GM15510 (cell line): Measurements from ENCODE around the gene FAM13A.

ENCODE experiments used
- POLR2A ChIP-seq: IDR thresholded peaks from 3 replicates; pipeline ENCODE4 v1.6.1; 2011; ENCODE audit warnings: borderline replicate concordance; ENCODE audit not compliant: insufficient read length; ENCODE audit errors: extremely low read depth

Gene FAM13A

DNA sequence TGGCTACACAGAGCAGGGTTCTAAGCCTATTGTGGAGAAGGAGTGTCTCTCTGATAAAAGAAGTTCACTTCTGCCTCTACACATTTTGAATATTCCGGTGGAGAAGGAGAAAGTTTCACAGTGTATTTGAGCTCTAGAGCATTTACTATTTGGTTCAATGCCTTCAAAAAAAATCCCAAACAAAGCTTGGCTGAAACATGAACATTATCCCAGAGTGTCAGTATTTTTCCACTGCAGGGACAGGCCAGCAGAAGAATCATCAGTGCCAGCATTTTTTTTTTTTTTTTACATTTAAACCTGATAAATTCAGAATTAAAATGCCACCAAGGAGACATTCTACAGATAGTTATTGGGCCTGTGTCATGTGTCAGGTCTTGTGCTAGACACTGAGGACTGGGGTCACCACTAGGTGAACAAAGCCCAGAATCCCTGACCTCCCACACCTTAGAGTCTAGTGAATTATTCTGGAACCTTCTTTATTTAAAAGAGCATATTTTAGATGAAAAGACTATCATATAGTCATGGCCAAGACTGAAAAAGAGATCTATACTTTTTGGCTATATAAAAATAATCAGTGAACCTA lies 311.3 kb downstream of the FAM13A start:
- no peak for TF ChIP-seq POLR2A

DNA sequence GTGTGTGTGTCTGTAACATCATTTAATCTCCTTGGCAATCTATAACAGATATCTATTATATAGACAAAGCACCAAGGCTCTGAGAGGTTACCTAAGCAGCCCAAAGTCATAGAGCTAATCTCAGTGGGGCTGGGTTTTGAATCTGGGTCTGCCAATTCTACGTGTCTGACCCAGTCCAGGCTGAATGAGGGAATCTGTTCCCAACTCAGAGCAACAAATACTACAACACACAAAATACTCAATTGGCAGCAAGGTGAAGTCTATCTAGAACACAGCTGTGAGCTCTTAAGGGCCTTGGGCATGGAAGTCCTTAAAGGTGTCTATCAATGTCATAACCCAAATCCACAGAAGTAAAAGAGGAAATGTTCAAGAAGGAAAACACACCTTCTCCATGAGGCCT lies 311.8 kb downstream of the FAM13A start:
- TF ChIP-seq POLR2A = no peak

DNA sequence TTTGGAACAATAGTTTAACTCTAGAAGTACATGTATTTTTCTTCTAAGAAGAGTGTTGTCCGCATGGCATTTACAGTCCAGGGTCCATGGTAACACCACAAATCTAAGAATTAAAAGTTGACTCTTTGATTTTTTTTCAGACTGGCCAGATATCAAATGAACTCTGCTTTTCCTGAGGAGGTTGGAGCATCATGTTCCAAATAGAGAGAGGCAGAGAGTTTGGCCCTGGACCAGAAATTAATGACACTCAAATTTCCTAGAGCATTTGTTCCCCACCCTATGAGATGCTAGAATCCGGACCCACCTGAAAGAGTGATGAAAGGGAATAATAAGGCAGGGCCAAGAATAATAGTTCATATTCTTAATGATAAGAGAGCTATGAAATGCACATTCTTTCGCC lies 312.4 kb downstream of the FAM13A start:
- TF ChIP-seq POLR2A = no peak

DNA sequence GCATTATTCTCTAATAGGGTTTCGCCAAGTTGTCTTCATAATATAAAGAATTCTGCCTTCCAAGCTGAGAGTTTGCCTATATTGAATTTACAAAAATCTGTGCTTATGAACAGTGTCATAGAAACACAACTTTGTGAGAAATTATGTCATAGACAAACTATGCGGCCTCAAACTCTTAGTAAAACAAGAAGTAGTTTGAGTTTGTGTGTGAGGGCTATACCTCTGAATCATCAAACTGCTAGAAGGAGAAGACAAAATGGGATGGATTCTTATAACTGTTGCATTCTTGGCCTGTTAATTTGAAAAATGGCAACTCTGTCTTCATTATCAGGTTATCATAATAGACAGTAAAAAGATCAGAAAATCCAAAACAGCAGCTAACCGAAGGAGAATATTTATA lies 313.3 kb downstream of the FAM13A start:
- TF ChIP-seq POLR2A = no peak

DNA sequence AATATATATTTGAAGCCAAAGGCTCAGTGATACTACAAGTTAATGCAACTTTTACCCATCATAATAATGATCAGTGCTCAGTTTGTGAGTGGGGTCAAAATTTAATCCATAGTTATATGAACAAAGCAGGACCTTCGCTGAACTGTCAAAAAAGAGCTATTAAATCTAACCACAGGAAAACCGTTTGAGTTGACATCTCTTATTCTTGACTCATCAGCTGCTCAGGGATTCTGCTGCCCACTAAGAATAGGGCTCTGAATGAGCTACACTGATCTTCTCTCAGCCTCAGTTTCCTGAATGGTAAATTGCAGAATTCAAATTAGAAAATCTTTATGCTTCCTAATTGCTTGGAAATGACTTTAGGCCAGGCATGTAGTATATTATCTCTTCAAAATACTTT lies 314.4 kb downstream of the FAM13A start:
- no peak for TF ChIP-seq POLR2A

DNA sequence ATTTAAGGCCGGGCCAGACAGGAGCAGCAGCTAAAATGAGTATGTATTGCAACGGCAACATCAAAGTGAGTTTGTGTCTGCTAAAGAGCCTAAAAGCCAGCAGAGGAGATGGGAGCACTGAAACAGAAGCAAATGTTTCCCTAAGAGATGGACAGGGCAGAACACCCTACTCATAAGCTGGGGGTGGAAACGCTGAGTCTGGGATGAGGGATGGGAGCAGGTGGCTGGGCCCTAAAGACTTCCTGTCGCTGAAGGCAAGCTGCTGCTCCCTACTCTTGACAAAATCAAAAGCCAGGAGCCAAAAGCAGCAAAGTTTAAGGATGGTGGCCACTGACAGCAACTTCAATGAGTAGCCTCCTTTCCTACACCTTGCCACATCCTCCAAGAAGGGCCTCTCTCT lies 318.8 kb downstream of the FAM13A start:
- TF ChIP-seq POLR2A = no peak

DNA sequence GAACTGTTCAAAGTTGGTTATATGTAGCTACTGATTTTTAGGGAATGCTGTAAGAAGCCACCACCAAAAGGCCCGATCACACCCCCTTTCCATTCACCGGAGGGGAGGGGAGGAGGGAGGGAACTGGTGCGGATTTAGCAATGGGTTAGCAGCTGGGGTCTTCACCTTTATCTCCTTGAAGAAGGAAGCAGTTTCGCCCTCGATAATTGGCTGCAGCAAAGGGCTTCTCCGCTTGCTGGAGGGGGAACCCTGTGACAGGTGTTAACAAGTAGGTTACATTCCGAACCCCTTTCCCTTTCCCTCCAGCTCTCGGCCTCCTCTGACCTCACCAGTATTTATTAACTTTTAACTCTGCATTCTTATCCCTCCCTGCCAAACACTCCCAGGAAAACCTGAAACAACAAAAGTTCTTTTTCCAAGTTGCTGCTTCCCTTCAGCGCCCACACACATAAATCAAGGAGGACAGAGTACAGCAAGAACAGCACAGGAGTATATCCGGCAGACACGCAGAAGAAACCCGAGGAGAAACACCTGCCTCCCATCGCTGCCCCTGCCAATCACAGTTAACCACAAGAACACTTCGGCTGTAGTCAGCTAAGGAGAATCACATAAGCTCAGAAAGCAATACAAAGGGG lies 319.6 kb downstream of the FAM13A start:
- TF ChIP-seq POLR2A = no peak

DNA sequence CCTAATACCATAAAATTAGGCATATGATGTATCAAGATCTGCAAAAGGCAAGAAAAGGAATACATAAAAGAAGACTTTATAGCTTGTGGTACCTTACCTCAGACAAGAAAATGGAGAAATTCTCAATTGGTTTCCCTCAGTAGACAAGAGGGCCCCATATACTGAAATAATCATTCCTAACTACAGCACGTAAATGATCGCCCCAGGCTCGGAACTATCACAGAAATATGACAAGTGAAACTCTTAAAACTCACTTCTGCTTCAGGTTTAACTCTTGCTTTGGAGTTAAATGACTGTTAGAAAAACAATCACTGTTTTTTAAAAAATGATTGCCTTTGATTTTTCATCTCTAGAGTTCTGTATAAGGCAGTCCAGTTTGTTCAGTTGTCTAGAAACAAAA lies 320.7 kb downstream of the FAM13A start:
- no peak for TF ChIP-seq POLR2A

DNA sequence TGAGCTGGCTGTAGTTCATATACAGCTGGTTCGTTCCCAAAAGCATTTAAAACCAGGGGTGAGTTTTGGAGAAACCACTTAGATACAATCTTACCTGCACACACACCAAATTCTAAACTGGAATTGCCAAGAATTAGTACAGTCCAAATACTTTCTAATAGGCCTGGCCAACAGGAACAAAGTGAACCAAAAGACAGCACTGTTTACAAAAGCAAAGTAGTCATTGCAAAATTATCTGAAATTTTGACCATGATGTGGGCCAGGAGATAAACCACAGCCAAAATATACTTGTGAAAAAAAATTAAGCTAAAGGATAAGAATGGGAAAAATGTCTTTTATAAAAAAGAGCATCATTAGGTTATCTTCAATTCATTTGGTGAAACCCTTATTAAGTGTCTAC lies 321.4 kb downstream of the FAM13A start:
- no peak for TF ChIP-seq POLR2A

DNA sequence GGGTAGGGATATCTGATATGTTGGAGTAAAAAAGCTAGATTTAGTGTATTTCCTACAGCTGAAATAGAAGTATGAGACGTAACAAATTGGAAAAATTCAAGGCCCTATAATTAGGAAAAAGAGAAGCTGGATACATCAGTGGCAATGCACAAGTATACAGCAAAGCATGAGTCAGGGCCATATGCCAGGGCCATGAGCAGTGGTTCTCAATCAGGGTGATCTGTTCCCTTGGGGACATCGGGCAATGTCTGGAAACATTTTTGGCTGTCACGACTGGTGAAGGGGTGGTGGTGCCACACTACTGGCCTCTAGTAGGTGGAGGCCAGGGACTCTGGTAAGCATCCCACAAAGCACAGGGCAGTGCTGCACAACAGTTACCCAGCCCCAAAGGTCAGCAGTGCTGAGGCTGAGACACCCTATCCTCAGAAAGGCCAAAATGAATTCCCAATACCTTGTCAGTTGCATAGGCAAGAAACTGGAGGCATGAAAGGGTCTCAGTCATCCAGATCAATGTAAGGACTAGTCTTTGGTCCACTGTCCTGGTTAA lies 322.5 kb downstream of the FAM13A start:
- no peak for TF ChIP-seq POLR2A

DNA sequence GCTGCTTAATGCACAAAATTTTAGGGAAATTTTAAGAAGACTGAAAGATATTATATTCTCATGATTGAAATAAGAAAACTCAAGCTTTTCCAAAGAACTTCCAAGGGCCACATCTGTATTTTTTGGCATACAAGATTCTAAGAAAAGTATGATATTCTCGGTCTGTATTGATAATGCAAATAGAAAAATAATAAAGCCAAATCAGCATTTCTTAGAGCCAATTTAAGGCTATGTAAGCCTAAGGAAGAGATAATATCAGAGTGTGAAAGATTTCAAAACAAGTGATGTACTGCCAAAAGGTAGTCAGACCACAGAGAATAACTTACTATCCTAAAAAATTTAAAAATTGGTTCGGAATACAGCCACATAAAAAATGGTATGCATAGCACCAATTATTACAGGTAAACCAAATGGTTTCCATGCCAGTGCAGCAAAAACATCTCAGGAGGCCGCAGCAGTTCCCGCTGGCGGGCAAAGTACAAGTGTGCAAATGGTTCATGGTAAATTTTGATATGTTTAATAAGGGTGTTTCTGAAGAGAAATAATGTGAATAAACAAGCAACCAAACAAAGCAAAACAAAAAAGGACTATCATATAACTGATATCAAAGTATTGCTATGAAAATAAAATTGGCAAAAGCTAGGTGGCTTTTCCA lies 324.1 kb downstream of the FAM13A start:
- TF ChIP-seq POLR2A = no peak

DNA sequence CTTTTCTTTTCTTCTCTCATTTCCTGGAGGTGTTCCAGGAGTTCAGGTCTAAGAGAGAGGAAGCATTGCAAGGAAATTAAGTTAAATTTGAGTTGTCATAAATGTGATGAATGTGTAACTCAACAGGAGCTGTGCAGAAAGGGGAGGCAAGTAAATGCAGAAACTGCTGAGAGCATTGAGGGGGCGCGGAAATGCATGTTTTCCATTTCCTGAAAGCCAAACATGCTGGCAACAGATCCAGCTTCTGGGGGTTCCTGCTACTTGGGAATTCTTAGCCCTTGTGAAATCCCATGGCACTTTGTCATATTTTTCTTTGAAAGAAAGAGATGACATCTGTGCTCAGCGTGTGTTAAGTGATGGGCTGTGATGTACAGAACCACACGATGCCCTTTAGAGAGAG lies 325.6 kb downstream of the FAM13A start:
- no peak for TF ChIP-seq POLR2A

DNA sequence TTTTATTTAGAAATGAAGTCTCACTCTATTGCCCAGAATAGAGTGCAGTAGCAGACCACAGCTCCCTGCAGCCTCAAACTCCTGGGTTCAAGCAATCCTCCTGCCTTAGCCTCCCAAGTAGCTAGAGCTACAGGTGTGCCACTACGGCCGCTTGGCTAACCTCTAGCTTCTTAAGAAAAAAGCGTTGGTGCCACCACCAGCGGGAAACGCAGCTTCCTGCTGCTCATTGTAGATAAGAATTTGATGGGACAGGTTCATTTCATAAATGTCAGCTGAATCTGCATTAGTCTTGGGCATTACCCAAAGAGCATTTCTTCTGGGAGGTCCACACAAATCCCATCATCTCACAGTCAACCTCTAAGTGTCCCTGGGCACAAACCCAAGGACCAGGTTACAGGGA lies 326.2 kb downstream of the FAM13A start:
- no peak for TF ChIP-seq POLR2A

DNA sequence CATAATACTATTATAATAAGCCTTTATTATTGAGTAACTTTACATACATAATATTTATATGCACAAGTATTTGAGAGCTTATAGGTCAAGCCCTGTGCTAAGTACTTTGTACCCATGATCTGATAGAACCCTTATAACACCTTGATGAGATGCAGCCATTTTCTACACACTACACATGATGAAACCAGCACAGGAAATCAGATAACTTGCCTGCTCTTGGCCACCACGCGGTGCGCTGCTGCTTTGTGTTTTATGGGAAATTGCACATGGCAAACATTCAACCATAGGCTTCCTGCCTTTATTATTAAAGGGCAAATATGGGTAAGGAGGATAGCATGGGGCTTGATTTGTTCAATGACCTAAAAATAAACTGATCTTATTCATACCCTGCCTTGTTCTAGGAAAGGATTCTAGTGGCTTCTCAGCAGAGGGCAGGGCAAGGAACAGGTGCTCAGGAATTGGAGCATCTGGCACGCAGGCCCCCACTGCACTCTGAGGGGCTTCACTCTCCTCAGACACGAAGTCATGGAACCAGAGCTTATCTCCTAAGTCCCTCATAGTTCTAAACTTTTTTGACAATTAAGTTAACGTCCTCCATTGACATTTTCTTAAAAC lies 327.7 kb downstream of the FAM13A start:
- no peak for TF ChIP-seq POLR2A

DNA sequence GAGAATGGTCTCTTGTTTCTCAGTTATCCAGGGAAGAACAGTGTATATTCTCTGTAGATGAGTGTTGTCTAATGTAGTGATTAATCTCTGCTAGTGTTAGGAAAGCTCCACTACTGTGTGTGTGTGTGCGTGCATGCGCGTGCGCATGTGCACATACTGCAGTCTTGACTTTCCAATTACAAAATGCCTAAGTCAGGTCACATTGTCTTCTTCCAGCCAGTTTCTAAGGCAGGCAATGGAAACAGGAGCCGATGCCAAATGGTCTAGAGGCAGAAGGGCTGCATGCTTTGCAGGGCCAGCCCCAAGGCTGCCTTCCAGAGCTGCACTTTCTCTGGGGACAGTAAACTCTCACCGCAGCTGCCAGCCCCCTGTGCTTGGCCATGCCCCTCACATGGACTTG lies 328.8 kb downstream of the FAM13A start:
- TF ChIP-seq POLR2A = no peak
